Adrenal gland (tissue), 5 donors: ENCODE measurements around the gene LMF1.

Source experiments
- POLR2A ChIP-seq, 2 donors: fragments of 450-650 bp; IDR thresholded peaks; one replicate each; pipeline ENCODE4 v1.6.1; 2017; ENCODE audit warnings: antibody characterized with exemption in 2 of 2, mild to moderate bottlenecking in 2 of 2, moderate library complexity in 1 of 2
- TF ChIP-seq, protein P1 (sequence below), 6 experiments: fragments of 450-650 bp in 4 of 6; fragments of 200-600 bp in 2 of 6; sonication (generic) in 1 of 6; IDR thresholded peaks; 1 replicate in 5 of 6; 2 replicates in 1 of 6; pipeline versions ENCODE4 v1.5.1 to v1.8.0; 2016 to 2021; ENCODE audit warnings: antibody characterized with exemption in 6 of 6, mild to moderate bottlenecking in 2 of 6, moderate library complexity in 1 of 6
- donor health status: DM: no; HTN: no; CAD: no.

DNA sequence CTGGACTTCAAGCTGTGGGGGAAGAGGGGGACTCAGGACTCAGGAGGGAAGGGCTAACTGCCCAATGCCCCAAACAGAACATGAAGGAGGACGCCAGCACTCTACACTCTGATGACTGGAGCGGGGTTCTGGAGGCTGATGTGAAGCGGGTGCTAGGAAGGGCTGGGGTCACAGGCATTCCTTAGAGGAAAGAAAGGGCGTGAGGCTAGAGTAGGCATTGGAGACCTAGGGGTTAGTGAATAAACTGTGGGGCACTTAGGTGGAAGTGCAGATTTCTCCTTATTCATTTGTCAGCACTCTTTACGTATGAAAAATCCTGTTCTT lies 760 bp upstream of the LMF1 start:
- TF ChIP-seq, protein P1, sequence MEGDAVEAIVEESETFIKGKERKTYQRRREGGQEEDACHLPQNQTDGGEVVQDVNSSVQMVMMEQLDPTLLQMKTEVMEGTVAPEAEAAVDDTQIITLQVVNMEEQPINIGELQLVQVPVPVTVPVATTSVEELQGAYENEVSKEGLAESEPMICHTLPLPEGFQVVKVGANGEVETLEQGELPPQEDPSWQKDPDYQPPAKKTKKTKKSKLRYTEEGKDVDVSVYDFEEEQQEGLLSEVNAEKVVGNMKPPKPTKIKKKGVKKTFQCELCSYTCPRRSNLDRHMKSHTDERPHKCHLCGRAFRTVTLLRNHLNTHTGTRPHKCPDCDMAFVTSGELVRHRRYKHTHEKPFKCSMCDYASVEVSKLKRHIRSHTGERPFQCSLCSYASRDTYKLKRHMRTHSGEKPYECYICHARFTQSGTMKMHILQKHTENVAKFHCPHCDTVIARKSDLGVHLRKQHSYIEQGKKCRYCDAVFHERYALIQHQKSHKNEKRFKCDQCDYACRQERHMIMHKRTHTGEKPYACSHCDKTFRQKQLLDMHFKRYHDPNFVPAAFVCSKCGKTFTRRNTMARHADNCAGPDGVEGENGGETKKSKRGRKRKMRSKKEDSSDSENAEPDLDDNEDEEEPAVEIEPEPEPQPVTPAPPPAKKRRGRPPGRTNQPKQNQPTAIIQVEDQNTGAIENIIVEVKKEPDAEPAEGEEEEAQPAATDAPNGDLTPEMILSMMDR (IDR thresholded peaks at IDR 0.05) = no peak
- no peak for TF ChIP-seq POLR2A (IDR thresholded peaks at IDR 0.05)
